RWPE1 (cell line): ENCODE results near the gene CD226.

Experiments
- CTCF ChIA-PET: fragments of 350-600 bp; sonication (Branson Sonifier 250); formaldehyde crosslinking; extraction: SDS; loops from one replicate; lab custom pipeline; 2021; lab: Yijun Ruan, JAX
- POLR2A ChIA-PET: fragments of 400-600 bp; formaldehyde crosslinking; extraction: SDS; loops from one replicate; lab custom pipeline; 2020; ENCODE audit warnings: antibody characterized with exemption; ENCODE audit not compliant: low non-redundant PET; lab: Yijun Ruan, JAX
- DNase-seq: peaks from one replicate; pipeline ENCODE4 v3.0.0; 2012; ENCODE audit warnings: low spot score
- H3K27ac ChIP-seq: fragments of 450-650 bp; 2 replicates; pipeline ENCODE4 v1.5.1; 2017
- CTCF ChIP-seq: fragments of 450-650 bp; conservative IDR thresholded peaks from 2 replicates; pipeline ENCODE4 v1.5.1; 2017; ENCODE audit warnings: low read depth, mild to moderate bottlenecking

Gene CD226

GRCh38 chr18:69947361-69948133 lies at the start of gene CD226:
CD226 (minus strand) TSS chr18:69947873; CDS start chr18:69947406, 467 bp downstream.
- ChIA-PET POLR2A (no interaction called here), CTCF (no interaction called here)
- H3K27ac ChIP-seq: no peak within 1 kb of the TSS
- no peak for DNase-seq
- no peak for TF ChIP-seq CTCF

- no peak for DNase-seq
- POLR2A ChIA-PET: no interaction called here
- no peak overlapping the region for H3K27ac ChIP-seq
- no peak for TF ChIP-seq CTCF
- CTCF ChIA-PET: no interaction called here
Measured at GRCh38 chr18:69996951-69997798, 49.5 kb upstream of the CD226 start.

GRCh38 chr18:69996417-69996816 lies 48.7 kb upstream of the CD226 start:
- no peak for DNase-seq
- ChIA-PET POLR2A (no interaction called here), CTCF (no interaction called here)
- no peak for TF ChIP-seq CTCF
- H3K27ac ChIP-seq: no peak overlapping the region

- POLR2A ChIA-PET: no interaction called here
- TF ChIP-seq CTCF: no peak
- CTCF ChIA-PET: no interaction called here
- no peak for DNase-seq
- H3K27ac ChIP-seq: no peak overlapping the region
Measured at GRCh38 chr18:69995774-69996173, 48.1 kb upstream of the CD226 start.

GRCh38 chr18:69992776-69993175 lies 45.1 kb upstream of the CD226 start:
- ChIA-PET CTCF (no interaction called here), POLR2A (no interaction called here)
- no peak overlapping the region for H3K27ac ChIP-seq
- no peak for DNase-seq
- no peak for TF ChIP-seq CTCF

GRCh38 chr18:69987870-69988269 lies 40.2 kb upstream of the CD226 start:
- no peak overlapping the region for H3K27ac ChIP-seq
- ChIA-PET CTCF (no interaction called here), POLR2A (no interaction called here)
- no peak for TF ChIP-seq CTCF
- DNase-seq: no peak
